ENCODE data around the gene RCL1. TPM values are rescaled to one million over a fixed set of nuclear protein-coding genes. Genes with fewer than 3 reads are reported as not detected.

The RCL1 gene
- total and polyA plus RNA-seq, 2 of the 13 experiments (the other 11 are each of a cell fraction or from before 2014, with no cell fraction given): 22.3 to 31.6 TPM

- peak; percentile 37 for TF ChIP-seq TEAD3 (CRISPR knock-in tag; optimal IDR thresholded peaks at IDR 0.05; ENCODE audit: borderline replicate concordance)
- TF ChIP-seq KLF16 (CRISPR knock-in tag; IDR thresholded peaks at IDR 0.05): no peak
- 0 out of 2 replicates have a peak, but pooled peaks have one; percentile 34 for TF ChIP-seq KMT2A (CRISPR knock-in tag; IDR thresholded peaks at IDR 0.05)
- no peak for TF ChIP-seq BRD4 (CRISPR knock-in tag; IDR thresholded peaks at IDR 0.05)
- 0 out of 2 replicates have a peak, but pooled peaks have one; percentile 11 for TF ChIP-seq ZNF205 (CRISPR knock-in tag; IDR thresholded peaks at IDR 0.05)
- 0 out of 2 replicates have a peak, but pooled peaks have one; percentile 77 for TF ChIP-seq ZNF567 (CRISPR knock-in tag; IDR thresholded peaks at IDR 0.05; ENCODE audit: borderline replicate concordance)
- TF ChIP-seq MTA1 (CRISPR knock-in tag; IDR thresholded peaks at IDR 0.05; ENCODE audit: borderline replicate concordance): no peak
- TF ChIP-seq E2F2 (CRISPR knock-in tag; IDR thresholded peaks at IDR 0.05; ENCODE audit: borderline replicate concordance): 0 out of 2 replicates have a peak, but pooled peaks have one; percentile 49
- TF ChIP-seq EP300 (IDR thresholded peaks at IDR 0.05; ENCODE audit: low read depth in 2 of 2, low read length in 2 of 2): 0 out of 4 replicates have a peak, but pooled peaks of 1 of the 2 experiments have one; percentile 33
- TF ChIP-seq EP300 (CRISPR knock-in tag; IDR thresholded peaks at IDR 0.05; ENCODE audit: borderline replicate concordance): no peak
- 0 out of 2 replicates have a peak, but pooled peaks have one; percentile 16 for TF ChIP-seq SIN3A (IDR thresholded peaks at IDR 0.05; ENCODE audit: borderline replicate concordance, low read depth, low read length)
- TF ChIP-seq FOXP4 (CRISPR knock-in tag; IDR thresholded peaks at IDR 0.05): peak; percentile 35; the same call in 1 of the 2 replicates
- TF ChIP-seq ZNF83 (CRISPR knock-in tag; IDR thresholded peaks at IDR 0.05; ENCODE audit: borderline replicate concordance): no peak
- no peak for TF ChIP-seq SOX6 (IDR thresholded peaks at IDR 0.05)
- peak; percentile 24; the same call in 1 of the 2 replicates for TF ChIP-seq SOX6 (CRISPR knock-in tag; IDR thresholded peaks at IDR 0.05)
- peak; percentile 18; the same call in 1 of the 2 replicates for TF ChIP-seq TCF7 (IDR thresholded peaks at IDR 0.05; ENCODE audit: low read depth)
- no peak for TF ChIP-seq ZBTB4 (CRISPR knock-in tag; IDR thresholded peaks at IDR 0.05; ENCODE audit: borderline replicate concordance)
- TF ChIP-seq SRSF9 (IDR thresholded peaks at IDR 0.05; ENCODE audit: borderline replicate concordance, insufficient read depth, low read depth, low read length, poor library complexity, severe bottlenecking): no peak
- TF ChIP-seq SALL1 (CRISPR knock-in tag; IDR thresholded peaks at IDR 0.05): 0 out of 2 replicates have a peak, but pooled peaks have one; percentile 10
- no peak for TF ChIP-seq SOX13 (IDR thresholded peaks at IDR 0.05)
- TF ChIP-seq SOX13 (CRISPR knock-in tag; conservative IDR thresholded peaks at IDR 0.05 in 1 of 2, IDR thresholded peaks at IDR 0.05 in 1 of 2): peak in 1 of 2 experiments; percentile 40; a peak in 1 of 4 replicates
- TF ChIP-seq SMC3 (IDR thresholded peaks at IDR 0.05; ENCODE audit: low read length): peak; percentile 13; the same call in 1 of the 2 replicates
These were observed 44.8 kb downstream of the RCL1 start (continued) for GRCh38 chr9:4837261-4838188.

All from HepG2 (cell line).